Tibial artery (tissue), 4 donors: ENCODE data around the gene CCDC66.

Experiments
- DNase-seq, 2 donors: peaks; one replicate each; pipeline ENCODE4 v3.0.0-alpha.2; 2019
- H3K27ac ChIP-seq, 2 donors: fragments of 200-600 bp; sonication (generic) in 1 of 2; 1 replicate in 1 of 2; 2 replicates in 1 of 2; pipeline ENCODE4 v1.5.1; 2018 to 2019; ENCODE audit warnings: mild to moderate bottlenecking in 1 of 2
- H3K27me3 ChIP-seq, 2 donors: fragments of 200-600 bp; sonication (generic) in 1 of 2; one replicate each; pipeline versions ENCODE4 v1.5.1 to v1.6.0; 2016 to 2019
- H3K36me3 ChIP-seq, 3 donors: fragments of 200-600 bp; sonication (generic) in 2 of 3; one replicate each; pipeline ENCODE4 v1.5.1; 2016 to 2019; ENCODE audit warnings: mild to moderate bottlenecking in 2 of 3
- H3K4me1 ChIP-seq, 4 donors: fragments of 200-600 bp; sonication (generic) in 2 of 4; 1 replicate in 3 of 4; 2 replicates in 1 of 4; pipeline ENCODE4 v1.5.1; 2016 to 2019
- H3K4me3 ChIP-seq, 2 donors: fragments of 200-600 bp; sonication (generic) in 1 of 2; 1 replicate in 1 of 2; 2 replicates in 1 of 2; pipeline ENCODE4 v1.5.1; 2018 to 2019; ENCODE audit warnings: mild to moderate bottlenecking in 2 of 2
- H3K9me3 ChIP-seq, 3 donors: fragments of 200-600 bp; sonication (generic) in 1 of 3; one replicate each; pipeline ENCODE4 v1.5.1; 2016 to 2019
- CTCF ChIP-seq, 2 experiments: fragments of 200-600 bp in 1 of 2; fragments of 450-650 bp in 1 of 2; IDR thresholded peaks; one replicate each; pipeline ENCODE4 v1.5.1; 2017 to 2019; ENCODE audit warnings: antibody characterized with exemption in 2 of 2, mild to moderate bottlenecking in 1 of 2, moderate library complexity in 1 of 2
- intact Hi-C: fragments of 100-400 bp; cut with DNase I; formaldehyde crosslinking; loops from one replicate; pipeline ENCODE4 v1.15.0; 2023; ENCODE audit warnings: low total_unique reads

CCDC66 gene

GRCh38 chr3:56624725-56625124 is 67.8 kb downstream of the CCDC66 start:
- Histone ChIP-seq H3K27me3 (no peaks in the 10 kb centered on the region), H3K36me3 (peaks cover 52 to 84% (median 71%) of the 10 kb centered on the region in 3 donors), H3K9me3 (no peaks in the 10 kb centered on the region), H3K27ac (no peak overlapping the region), H3K4me3 (no peak overlapping the region), H3K4me1 (no peaks in the 10 kb centered on the region)
- TF ChIP-seq CTCF (IDR thresholded peaks at IDR 0.05) = no peak
- intact Hi-C loops = no loop called here
- no peak for DNase-seq

- Histone ChIP-seq H3K27me3 (no peaks in the 10 kb centered on the region), H3K36me3 (peaks cover 43 to 83% (median 59%) of the 10 kb centered on the region in 3 donors), H3K4me1 (no peaks in the 10 kb centered on the region), H3K9me3 (no peaks in the 10 kb centered on the region), H3K4me3 (no peak overlapping the region), H3K27ac (no peak overlapping the region)
- TF ChIP-seq CTCF (IDR thresholded peaks at IDR 0.05) = no peak
- intact Hi-C loops = no loop called here
- DNase-seq = no peak
These were observed 72.1 kb downstream of the CCDC66 start for GRCh38 chr3:56629047-56629446.

- Histone ChIP-seq H3K36me3 (peaks cover 43 to 80% (median 55%) of the 10 kb centered on the region in 3 donors), H3K9me3 (no peaks in the 10 kb centered on the region), H3K27ac (no peak overlapping the region), H3K4me1 (no peaks in the 10 kb centered on the region), H3K27me3 (no peaks in the 10 kb centered on the region), H3K4me3 (no peak overlapping the region)
- no peak for DNase-seq
- intact Hi-C loops = no loop called here
- TF ChIP-seq CTCF (IDR thresholded peaks at IDR 0.05) = no peak
These were observed 72.5 kb downstream of the CCDC66 start for GRCh38 chr3:56629451-56629850.

GRCh38 chr3:56630966-56631365 is 74.0 kb downstream of the CCDC66 start:
- no peak for DNase-seq
- intact Hi-C loops = no loop called here
- peaks cover 33 to 67% (median 40%) of the 10 kb centered on the region in 3 donors for H3K36me3 ChIP-seq
- no peaks in the 10 kb centered on the region for H3K9me3 ChIP-seq
- no peak overlapping the region for H3K4me3 ChIP-seq
- H3K4me1 ChIP-seq = no peaks in the 10 kb centered on the region
- H3K27ac ChIP-seq = no peak overlapping the region
- no peak for TF ChIP-seq CTCF (IDR thresholded peaks at IDR 0.05)
- H3K27me3 ChIP-seq = no peaks in the 10 kb centered on the region

GRCh38 chr3:56633181-56633580 is 76.2 kb downstream of the CCDC66 start:
- no peak for DNase-seq
- Histone ChIP-seq H3K4me3 (no peak overlapping the region), H3K27me3 (no peaks in the 10 kb centered on the region), H3K36me3 (peaks cover 39 to 70% (median 53%) of the 10 kb centered on the region in 3 donors), H3K9me3 (no peaks in the 10 kb centered on the region), H3K4me1 (no peaks in the 10 kb centered on the region), H3K27ac (no peak overlapping the region)
- intact Hi-C loops = no loop called here
- TF ChIP-seq CTCF (IDR thresholded peaks at IDR 0.05) = no peak
